Adrenal gland (tissue), 5 donors: Measurements from ENCODE around the gene ATP8A2.

Source experiments
- POLR2A ChIP-seq, 2 donors: fragments of 450-650 bp; IDR thresholded peaks; one replicate each; pipeline ENCODE4 v1.6.1; 2017; ENCODE audit warnings: antibody characterized with exemption in 2 of 2, mild to moderate bottlenecking in 2 of 2, moderate library complexity in 1 of 2
- TF ChIP-seq, protein P1 (sequence below), 6 experiments: fragments of 450-650 bp in 4 of 6; fragments of 200-600 bp in 2 of 6; sonication (generic) in 1 of 6; IDR thresholded peaks; 1 replicate in 5 of 6; 2 replicates in 1 of 6; pipeline versions ENCODE4 v1.5.1 to v1.8.0; 2016 to 2021; ENCODE audit warnings: antibody characterized with exemption in 6 of 6, mild to moderate bottlenecking in 2 of 6, moderate library complexity in 1 of 6
- donor health status: DM: no; HTN: no; CAD: no.

GRCh38 chr13:25778808-25779305, 407.1 kb downstream of the ATP8A2 start:
- TF ChIP-seq, protein P1, sequence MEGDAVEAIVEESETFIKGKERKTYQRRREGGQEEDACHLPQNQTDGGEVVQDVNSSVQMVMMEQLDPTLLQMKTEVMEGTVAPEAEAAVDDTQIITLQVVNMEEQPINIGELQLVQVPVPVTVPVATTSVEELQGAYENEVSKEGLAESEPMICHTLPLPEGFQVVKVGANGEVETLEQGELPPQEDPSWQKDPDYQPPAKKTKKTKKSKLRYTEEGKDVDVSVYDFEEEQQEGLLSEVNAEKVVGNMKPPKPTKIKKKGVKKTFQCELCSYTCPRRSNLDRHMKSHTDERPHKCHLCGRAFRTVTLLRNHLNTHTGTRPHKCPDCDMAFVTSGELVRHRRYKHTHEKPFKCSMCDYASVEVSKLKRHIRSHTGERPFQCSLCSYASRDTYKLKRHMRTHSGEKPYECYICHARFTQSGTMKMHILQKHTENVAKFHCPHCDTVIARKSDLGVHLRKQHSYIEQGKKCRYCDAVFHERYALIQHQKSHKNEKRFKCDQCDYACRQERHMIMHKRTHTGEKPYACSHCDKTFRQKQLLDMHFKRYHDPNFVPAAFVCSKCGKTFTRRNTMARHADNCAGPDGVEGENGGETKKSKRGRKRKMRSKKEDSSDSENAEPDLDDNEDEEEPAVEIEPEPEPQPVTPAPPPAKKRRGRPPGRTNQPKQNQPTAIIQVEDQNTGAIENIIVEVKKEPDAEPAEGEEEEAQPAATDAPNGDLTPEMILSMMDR (IDR thresholded peaks at IDR 0.05): no peak
- no peak for TF ChIP-seq POLR2A (IDR thresholded peaks at IDR 0.05)
